Astrocyte (in vitro differentiated cells and primary cell): ENCODE data around the gene PCBP2.

Source experiments
- CTCF ChIP-seq: IDR thresholded peaks from 2 replicates; pipeline ENCODE4 v1.5.1; 2011; ENCODE audit warnings: low read depth, mild to moderate bottlenecking, inconsistent platforms, low read length, moderate library complexity; ENCODE audit not compliant: insufficient read depth
- EZH2 ChIP-seq: IDR thresholded peaks from 2 replicates; pipeline ENCODE4 v1.6.1; 2012; ENCODE audit warnings: mild to moderate bottlenecking, low read length, inconsistent platforms; ENCODE audit not compliant: insufficient read depth

- TF ChIP-seq CTCF (no peak), EZH2 (no peak)
These were observed 20.2 kb downstream of the PCBP2 start for GRCh38 chr12:53472056-53472582.
